ENCODE measurements around the gene AMOTL2.

The AMOTL2 gene

DNA sequence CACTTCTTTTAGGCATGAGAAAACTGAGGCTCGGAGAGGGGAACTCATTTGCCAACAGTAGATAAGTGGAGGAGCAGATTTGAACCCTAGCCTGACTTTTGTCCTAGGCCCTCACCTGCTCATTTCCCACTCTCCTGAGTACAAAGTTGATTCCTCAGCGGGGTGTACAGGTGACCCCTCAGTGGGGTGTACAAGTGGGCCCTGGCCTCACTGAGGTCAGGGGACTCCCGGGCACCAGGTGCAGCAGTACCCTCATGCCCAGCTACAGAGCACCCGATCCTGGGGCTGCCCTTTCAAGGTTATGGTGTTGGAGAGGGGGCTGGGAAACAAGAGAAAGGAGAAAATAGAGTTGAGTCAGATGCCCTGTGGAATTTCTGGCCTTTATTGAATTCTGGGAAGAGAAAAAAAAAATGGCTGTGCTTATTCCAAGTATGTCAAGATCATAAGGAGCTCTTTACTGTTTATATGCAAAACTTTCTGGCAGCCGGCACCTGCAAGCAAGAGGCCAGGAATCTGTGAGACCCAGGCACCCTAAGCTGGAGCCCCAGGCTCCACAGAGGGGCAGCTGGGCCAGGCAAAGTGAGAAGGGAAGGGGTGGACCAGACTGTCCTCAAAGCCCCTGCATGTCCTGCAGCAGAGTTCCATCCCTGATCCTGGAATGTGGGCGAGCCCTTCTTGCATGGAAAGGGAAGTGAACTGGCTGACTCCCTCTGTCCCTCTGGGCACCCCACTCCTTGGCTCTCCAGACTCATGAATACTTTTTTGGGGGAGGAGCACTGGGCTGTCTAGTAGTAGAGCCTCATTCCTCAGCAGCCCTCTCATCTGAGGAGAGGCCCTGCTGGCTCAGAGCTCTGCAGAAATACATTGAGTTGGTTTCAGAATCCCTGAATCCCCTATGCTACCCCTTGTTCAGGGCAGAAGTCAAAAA, 43.1 kb downstream of the AMOTL2 start:
- DNase-seq: no peak

DNA sequence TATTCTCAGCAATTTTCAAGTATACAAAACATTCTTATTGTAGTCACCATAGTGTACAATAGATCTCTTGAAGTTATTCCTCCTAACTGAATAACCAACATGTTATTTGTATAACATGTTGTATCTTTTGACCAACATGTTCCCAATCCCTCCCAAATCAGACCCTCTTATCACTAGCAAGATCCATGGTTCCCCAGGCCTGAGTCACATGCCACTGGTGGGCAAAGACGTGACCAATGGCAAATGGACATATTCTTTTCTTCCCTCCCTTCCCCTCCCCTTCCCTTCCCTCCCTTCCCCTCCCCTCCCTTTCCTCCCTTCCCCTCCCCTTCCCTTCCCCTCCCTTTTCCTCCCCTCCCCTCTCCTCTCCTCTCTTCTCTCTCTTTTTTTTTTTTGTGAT, 45.4 kb downstream of the AMOTL2 start:
- no peak for DNase-seq

- no peak for DNase-seq
Measured at GRCh38 chr3:134328147-134328591, 46.1 kb downstream of the AMOTL2 start.

- no peak for DNase-seq
Measured at GRCh38 chr3:134327594-134327975, 46.7 kb downstream of the AMOTL2 start.

DNA sequence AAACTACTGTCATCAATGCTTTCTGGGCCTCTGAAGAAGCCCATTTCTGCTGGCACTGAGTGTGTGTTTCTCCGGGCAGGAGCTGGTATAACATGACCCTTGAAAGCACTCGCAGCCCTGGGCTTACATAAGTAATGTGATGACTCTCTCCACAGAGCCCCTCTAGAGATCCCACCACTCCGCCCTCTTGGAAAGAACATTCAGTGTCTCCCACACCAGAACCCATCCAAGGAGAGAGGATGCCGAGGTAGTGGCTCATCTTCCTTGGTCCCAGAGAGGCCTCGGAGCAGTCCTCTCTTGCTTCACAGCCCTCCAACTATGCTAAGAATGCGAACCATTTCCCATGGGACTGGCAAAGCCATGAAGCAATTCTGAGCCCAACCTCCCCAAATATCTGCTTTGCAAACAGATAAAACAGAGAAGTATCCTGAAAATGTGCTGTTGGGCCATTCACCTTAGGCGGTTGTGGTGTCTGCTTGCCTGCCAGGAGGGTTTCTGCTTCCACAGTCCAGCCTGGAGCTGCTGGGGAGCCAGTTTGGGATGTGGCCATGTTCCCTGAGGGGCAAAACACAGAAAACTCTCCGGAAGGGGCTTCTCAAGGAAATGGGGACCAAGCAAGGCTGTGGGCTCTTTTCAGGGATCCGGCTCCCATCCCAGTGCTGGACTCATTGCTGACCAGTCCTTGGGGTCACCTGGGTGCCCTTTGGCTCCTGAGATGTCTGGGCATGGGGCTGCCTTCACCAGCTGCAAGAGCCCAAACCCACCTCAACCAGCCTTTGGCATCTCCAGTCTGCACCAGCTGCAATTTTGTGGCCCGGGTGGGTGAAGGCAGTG, 47.3 kb downstream of the AMOTL2 start:
- DNase-seq: no peak

GRCh38 chr3:134326126-134326525, 48.1 kb downstream of the AMOTL2 start:
- DNase-seq: no peak

DNA sequence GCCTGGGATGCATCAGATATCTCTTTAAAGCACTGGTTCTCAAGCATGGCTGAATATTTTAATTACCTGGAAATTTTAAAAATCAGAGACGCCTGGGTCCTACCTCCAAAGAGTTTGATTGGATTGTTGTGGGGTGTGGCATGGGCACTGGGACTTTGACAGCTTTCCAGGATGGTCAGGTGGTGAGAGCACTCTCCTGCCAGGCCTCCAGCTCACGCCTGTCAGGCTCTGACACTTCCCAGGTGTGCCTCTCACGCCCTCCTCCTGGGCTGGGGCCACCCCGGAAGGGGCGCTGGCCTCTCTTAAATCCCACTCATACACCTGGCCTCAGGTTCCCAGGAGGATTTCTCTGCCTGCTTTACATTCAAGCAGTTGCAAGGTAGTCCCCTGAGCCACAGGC, 48.5 kb downstream of the AMOTL2 start:
- no peak for DNase-seq

DNA sequence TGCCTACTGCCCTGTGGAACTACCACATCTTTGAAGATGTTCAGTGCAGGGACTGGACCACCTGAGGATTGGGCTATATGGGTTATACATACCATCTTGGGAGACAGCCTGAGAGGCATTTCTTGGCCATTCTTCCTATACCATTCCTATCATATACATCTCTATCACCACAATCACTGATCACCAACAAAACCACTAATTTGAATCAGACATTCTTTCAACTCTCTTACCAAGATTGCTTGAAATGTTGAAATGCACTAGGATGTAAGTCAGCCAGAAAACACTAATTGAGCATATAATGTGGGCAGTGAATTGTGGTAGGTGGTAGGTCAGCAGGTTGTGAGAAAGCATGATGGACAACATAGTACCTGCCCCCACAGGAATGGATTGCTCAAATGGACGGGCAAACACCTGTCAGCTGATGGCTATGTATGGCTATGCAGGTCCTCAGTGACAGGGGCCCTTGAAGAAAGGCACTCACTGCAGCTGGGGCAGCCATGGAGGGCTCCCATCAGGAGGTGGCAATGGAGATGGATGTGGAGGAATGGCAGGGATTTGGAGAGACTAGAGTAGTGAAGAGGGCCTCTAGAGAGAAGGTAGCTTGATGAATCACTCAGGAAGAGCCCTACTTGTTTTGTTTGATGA, 49.1 kb downstream of the AMOTL2 start:
- no peak for DNase-seq

GRCh38 chr3:134323966-134324962, 50.0 kb downstream of the AMOTL2 start:
- no peak for DNase-seq

GRCh38 chr3:134322286-134322685, 52.0 kb downstream of the AMOTL2 start:
- DNase-seq: no peak

DNA sequence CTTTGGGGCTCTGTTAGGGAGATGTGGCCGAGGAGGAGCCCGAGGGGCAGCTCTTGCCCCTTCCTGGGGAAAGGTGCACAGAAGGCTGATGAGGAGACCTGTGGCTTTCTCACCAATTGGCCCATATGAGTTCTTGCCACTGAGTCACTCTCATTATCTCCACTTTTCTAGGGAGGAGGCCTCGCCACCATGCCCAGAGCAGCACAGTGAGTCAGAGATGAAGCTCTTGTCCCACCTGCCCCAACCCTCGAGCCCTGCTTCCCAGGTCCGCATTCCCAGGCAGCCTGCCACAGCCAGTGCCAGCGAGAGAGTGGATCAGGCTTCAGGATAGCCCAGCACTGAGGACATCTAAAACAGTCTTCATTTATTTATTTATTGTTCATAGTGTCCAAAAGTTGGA, 53.5 kb downstream of the AMOTL2 start:
- no peak for DNase-seq

- no peak for DNase-seq
Measured at GRCh38 chr3:134319931-134320330, 54.3 kb downstream of the AMOTL2 start.

- DNase-seq: no peak
Measured at GRCh38 chr3:134318166-134318565, 56.1 kb downstream of the AMOTL2 start.

- DNase-seq: no peak
Measured at GRCh38 chr3:134317106-134317947, 56.9 kb downstream of the AMOTL2 start.

DNA sequence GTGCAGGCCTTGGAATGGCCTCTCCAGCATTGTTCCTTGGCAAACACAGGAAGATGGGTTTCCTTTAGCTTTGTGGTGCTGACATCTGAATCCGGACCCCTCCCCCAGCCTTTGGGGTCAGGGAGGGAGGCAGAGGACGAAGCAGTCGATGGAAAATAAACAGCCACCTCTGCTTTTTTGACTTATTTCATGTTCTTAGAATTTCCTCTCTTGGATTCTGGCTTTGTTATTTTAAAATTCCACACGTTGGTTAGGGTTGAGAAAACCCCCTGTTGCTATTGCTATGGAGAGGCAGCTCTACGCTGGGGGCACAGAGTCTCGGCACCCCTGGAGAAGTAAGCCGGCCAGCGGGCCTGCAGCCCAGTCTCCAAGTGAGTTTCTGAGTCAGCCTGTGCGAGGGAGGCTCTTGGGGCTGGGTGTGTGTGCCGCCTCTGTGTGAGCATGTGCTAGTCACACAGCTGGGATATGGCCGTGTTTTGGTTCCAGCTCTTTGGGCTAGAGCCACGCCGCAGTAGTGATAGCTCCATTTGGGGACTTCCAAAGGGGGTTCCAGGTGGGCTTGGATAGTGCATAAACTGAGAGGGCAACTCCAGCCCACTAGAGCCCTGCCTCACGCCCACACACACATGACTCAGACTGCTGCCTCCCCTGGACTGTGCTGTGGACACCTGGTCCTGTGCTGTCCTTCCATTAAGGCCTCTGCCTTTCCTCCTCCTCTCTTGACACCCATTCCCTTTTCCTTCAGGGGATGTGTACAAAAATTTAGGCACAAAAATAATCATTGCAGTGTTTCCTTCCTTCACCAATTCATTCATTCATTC, 58.8 kb downstream of the AMOTL2 start:
- DNase-seq: no peak

DNA sequence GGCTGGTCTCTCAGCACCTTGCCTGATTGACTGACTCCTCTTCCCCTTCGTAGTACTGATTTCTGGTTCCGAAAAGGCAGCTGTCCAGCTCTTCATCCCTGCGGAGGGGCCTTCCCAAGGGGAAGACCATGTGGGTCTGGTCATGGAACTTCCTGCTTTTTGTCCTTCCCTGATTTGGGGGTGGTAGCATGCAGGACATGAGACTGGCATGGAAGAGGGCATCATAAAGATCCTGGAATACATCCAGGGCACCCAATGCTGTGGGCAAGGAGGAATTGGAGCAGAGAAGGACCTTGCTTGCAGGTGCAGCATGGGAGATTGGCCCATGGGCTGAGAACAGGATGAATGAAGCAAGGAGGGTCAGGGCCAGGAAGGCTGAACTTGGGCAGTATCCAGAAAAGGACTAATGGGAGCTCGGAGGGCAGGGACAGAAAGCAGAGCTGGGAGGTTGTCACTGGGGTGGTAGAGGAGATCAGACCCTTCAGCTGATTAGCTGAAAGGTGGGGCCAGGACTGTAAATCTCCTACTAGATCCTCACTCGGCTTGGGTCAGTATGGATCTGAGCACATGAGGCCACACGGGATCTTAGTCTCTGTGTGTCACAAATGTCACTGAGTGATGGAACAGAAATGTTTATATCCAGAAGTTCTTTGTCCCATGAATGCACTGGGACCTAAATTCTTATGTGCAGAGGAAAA, 59.5 kb downstream of the AMOTL2 start:
- DNase-seq: no peak

DNA sequence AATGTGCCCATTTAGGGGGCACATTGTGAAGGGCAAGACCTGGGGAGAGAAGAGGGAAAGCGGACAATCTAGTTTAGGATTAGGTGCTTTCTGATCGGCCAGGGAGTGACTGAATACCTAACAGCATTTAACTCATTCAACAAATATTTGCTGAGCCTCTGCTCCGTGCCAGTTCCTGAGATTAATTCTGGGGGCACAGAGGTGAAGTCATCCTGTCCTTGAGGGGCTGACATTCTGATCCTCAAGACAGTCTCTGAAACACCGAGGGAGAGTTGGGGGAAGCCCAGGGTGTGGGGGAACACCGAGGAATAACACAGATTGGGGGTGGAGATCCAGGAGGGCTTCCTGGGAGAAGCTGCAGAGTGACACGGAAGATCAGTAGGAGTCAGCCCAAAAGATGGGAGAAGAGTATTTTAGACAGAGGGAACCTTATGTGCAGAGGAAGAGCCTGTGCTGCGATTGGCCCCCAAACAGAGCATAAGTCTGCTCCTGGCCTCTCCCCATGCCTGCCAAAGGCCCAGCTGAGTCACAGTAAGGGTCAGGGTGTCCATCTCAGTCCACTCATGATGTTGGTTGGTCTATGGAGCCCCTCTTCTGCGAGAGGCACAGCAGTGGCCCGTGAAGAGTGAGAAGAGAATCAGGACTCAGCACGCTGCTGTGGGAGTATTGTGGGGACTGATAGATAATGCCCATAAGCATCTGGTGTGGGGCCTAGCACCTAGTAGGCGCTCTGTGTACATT, 60.2 kb downstream of the AMOTL2 start:
- DNase-seq: no peak
